GM18526 (cell line): ENCODE data around the gene ELL2.
A peak's percentile ranks its signal among the peaks of the same experiment; 100 is the strongest.

Experiments
- POLR2A ChIP-seq: IDR thresholded peaks from 3 replicates; pipeline ENCODE4 v1.6.1; 2011; ENCODE audit not compliant: insufficient read length; ENCODE audit errors: extremely low read depth

ELL2 gene

DNA sequence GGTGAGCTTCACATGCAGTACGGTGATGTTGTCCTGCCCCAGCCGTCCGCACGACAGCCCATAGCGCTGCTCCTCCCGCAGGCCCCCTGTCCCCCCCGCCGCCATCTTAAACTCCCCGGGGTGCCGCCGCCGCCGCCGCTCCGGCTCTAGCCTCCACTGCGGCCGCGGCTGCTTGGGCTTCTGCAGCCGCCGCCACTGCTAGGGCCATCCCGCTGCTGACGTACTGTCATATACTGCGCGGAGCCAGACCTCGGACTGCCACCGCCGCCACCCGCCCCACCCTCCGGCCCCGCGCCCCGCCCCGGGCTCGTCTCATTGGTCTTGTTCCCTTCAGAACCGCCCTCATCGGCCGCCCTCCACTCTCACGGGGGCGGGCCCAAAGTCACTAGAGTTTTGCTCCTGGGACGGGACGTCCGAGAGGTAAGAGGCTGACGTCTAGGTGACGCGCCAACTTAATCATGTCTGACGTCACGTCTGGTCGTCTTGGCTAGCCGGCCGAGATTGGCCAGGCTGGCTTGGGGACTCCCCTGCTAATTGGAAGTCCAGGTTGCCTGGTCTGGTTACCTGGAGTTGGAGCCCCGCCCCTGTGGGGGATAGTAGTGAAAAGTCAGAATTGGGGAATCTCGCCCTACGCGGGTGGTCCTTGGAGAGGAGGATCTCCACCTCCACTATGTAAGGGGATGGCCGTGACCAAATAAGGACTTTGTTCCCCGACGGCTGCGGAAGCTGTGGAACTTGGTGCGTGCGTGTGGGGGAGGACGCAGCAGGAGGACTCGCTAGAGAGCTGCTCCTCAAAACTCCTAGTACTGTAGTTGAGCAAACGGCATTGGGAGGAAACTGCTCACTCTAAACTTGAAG, at the start of gene ELL2:
Gene ELL2 (minus strand): TSS at position 235 of the 858 bp plus-strand sequence. CDS start 130 bp downstream, at position 105.
- peak; percentile 92 for TF ChIP-seq POLR2A

GRCh38 chr5:96008987-96009647, 47.5 kb upstream of the ELL2 start:
- TF ChIP-seq POLR2A, result no peak

DNA sequence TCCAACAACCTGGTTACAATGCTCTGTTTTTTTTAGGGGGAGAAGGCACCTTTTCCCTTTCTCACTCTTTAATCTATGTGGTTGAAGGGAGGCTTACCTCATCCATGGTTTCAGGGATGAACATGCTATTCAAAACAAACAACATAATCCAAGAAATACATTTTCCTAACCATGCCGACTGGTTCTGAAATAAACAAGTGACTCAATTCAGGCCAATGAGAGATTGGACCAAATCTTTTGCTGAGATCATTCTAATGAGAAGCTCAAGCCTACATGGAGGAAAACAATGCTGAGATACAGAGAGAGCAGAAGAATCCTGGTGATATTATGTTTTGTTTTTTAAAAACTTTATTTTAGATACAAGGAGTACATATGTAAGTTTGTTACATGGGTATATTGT, 46.8 kb upstream of the ELL2 start:
- no peak for TF ChIP-seq POLR2A

GRCh38 chr5:96007051-96007450, 45.4 kb upstream of the ELL2 start:
- no peak for TF ChIP-seq POLR2A

DNA sequence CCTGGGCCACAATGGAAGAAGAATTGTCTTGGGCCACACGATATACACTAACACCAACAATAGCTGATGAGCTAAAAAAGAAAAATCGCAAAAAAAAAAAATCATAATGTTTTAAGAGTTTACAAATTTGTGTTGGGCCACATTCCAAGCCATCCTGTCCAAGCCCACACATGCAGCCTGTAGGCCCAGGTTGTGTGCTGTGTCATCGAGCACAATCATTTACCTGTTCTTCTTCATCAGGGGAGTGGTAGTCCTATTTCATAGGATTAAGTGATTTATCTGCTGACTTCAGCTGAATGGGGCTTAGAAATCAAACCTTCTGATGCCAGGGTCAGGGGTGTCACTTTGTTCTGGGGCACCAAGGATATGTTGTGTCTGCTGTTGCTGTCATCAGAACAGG, 44.6 kb upstream of the ELL2 start:
- TF ChIP-seq POLR2A, result no peak

- TF ChIP-seq POLR2A, result no peak
These were observed 43.1 kb upstream of the ELL2 start for GRCh38 chr5:96004754-96005153.

GRCh38 chr5:96004087-96004486, 42.4 kb upstream of the ELL2 start:
- TF ChIP-seq POLR2A, result no peak

DNA sequence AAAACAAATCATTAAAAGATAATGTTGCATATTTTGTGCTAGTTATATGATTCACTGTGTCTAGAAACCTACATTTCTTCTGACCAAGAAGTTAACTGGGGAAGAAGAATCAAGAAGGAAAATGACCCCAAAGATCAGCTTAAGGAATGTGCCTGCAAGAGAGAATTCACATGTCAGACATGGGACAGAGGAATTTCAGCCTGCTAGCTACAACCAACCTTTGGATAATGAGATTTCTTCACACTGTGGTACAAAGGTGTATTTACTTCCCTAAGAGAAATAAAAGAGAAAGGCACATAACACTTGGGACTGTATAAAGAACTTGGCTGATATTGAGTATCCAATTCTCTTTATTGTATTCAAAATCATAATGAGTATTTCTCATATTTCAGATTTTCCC, 39.6 kb upstream of the ELL2 start:
- no peak for TF ChIP-seq POLR2A

DNA sequence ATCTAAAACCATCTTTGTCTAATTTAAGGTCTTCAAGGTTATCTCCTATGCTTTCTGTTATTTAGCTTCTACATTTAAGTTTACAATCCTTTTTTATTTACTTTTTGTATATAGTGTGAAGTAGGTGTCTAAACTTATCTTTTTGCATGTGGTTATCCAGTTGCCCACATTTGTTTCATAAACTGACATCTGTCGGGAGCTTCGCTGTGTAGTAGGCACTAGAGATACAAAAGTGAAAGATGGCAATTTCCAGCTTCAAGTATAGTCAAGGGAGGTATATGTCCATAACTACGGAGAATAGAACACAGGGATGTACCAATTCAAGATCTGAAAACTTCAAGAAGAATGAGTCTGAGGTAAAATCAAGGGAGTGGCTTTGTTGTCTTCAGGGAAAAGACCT, 38.7 kb upstream of the ELL2 start:
- no peak for TF ChIP-seq POLR2A

- no peak for TF ChIP-seq POLR2A
These were observed 35.5 kb upstream of the ELL2 start for GRCh38 chr5:95996904-95997723.

GRCh38 chr5:95995962-95996489, 34.4 kb upstream of the ELL2 start:
- no peak for TF ChIP-seq POLR2A

- no peak for TF ChIP-seq POLR2A
These were observed 32.1 kb upstream of the ELL2 start for GRCh38 chr5:95993776-95994175.

- no peak for TF ChIP-seq POLR2A
These were observed 31.6 kb upstream of the ELL2 start for GRCh38 chr5:95993266-95993665.

DNA sequence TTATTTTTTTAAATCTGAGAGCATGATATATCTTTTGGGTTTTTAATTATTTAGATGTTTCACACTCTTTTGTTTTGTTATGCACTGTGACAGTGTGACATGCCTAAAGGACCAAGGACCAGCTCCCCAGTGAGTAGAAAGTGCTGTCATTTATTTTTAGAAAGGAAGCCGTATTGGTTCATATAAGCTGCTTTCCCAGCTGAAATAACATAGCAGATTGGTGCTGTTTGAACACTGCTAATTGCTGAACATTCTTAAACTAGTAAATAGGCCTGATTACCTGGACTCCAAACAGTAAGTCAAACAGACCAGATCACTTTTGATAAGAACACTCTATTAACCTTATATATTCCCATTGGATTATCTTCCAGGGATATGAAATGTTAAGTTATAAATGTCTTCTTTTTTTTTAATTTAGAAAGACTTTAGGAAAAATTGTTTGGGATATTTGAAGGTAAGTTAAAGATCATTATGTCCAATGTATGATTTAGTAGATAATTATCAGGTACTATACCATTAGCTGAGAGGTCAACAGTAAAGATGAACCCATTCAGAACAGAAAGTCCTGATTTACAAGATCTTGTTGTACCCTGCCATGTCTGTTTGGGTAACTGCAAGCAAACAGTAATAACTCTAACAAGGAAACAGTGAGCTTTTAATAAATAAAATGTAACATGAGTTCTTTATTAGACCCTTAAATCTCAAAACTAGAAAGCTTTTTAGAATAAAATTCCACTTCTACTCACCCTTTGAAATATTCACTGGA, 27.8 kb upstream of the ELL2 start:
- no peak for TF ChIP-seq POLR2A

DNA sequence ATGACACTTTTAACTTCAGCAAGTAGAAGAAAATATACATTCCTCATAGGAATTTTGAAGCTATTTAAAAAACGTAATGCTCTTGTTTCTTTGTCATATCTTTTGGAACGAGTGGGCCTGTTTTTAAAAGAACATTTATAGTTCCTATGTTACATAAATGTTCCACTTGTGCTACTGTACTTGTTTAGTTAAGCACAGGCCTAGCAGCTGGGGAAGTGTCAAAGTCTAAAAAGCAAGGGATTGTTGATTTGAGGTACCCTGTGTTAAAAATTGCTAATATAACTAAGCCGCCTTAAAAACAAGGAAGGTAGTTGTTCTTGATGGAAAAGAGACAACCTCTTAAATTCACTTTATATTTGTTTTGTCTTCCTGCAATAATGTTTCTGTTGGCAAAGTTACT, 27.2 kb upstream of the ELL2 start:
- no peak for TF ChIP-seq POLR2A
